Activated CD4-positive, alpha-beta T cell treated with anti-CD3 and anti-CD28 coated beads for 4 hours (primary cell): ENCODE data around the gene STXBP6.

ENCODE experiments used
- DNase-seq, 2 donors: peaks; one replicate each; pipeline ENCODE4 v3.0.0-alpha.2; 2020

STXBP6 gene

DNA sequence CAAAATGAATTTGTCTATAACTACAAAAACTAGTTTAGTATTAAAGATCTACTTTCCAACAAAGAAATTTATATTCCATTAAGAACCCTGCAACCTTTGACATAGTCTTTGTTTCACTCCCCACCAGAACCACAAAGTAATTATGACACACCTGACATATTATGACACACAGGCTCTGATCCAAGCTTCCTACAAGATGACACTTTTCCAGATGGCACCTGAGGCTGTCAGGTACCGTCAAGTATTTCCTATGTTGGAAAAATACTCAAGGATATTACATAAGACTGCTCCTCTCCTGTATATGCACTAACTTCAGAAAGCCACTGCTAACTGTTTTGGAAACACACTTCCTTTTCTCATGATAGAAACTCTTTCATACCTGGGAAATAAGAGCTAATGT is 38.9 kb downstream of the STXBP6 start:
- no peak for DNase-seq

DNA sequence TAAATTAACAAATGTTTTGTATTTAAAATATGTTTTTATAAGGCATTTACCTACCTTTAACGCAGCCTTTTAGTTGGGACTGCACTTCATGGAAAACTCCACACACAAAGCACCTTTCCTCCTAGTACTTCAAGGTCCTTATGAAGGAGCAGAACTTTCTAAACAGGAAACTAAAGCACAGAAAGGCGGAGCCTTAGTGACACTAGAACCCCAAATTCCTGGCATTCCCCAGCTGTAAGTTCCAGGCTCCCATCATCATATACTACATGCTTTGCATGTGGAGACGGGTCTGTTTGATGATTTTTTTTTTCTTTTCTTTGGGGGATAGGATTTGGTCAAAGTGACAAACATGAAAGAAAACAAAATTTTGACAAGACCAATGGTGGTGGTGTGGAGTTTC is 39.5 kb downstream of the STXBP6 start:
- DNase-seq: no peak

DNA sequence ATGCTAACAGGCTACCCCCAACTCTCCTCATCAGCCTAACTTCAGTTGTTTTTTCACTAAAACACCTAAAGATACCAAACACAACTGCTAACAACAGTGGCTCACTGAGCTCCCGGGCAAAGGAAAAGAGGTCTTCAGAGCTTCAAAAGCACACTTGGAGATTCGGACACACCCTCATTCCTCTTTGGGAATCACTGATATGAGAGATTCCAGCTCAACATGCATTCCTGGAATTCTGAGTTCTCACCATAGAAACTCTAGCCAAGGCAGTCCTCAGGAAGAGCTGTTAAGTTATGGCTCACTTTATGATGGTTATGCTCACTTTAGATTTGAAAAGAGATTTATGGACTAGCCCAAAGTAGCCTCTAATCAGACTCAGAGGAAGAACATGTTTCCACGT is 40.1 kb downstream of the STXBP6 start:
- no peak for DNase-seq

DNA sequence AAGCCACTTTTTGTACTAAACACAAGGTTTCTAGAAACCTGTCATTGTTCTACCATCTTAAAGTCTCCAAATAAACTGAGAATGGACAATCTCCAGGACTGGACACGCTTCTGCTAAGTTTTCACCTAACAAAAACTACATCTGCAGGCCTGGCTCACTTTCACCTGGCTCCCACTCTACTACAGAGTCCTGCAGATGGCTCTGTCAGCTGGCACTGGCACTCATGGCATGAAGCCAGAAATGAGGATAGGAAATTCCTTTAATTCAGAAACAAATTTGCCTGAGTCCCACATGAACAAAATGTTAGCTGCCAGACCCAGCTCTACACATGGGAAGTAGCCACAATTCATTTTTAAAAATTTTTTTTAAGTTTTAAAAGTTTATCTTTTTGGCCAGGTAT is 42.1 kb downstream of the STXBP6 start:
- DNase-seq: no peak

DNA sequence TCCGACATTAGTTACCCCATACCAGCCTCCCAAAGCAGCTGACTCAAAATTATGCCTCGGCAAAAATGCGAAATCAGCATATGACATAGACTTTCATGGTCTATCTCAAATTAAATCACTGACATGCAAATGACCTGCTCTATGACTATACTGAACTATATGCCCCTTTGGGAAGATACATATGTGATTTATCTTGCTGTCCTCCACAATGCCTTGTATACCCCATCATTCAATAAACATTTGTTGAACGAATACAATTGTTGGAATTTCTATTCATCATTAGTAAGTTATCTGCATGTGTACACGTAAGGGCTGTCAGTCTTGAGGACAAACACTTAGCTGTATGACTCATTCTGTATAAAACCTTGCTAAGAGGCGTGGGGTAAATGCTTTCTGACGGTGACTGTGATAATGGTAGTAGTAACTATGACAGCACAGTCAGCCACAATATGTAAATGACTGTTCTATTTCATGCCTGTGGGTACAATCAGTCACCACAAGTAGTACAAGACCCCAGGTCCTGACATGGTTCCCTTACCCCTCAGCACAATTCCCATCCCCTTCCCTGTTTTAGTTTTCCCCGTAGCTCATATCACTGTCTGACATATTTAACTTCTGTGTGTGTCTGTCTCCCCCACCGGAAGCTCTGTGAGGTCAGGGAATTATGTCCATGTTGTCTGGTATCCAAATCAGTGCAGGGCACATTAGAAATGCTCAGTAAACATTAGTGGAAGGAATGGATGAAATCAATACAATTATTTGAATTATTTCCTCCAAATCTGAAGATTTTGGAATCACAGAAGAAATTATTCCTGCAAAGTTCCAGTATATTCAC is 42.8 kb downstream of the STXBP6 start:
- DNase-seq: no peak

DNA sequence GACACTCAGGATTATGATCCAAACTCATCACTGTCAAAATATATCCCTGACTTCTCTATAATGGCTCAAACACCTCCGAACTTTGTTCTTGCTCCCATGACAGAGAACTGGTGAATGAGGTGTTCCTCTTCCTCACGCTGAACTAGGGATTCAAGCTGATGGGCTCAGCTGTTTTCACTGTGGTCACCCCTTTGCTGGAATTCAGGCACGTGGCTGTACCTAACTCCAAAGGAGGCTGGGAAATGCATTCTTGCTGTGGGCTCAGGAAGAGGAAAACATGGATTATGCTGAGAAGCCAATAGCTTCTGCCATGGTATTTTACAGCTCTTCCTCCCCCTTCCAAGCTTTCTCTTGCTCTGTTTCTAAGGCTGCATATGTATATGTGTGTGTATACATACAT is 43.9 kb downstream of the STXBP6 start:
- DNase-seq: no peak

DNA sequence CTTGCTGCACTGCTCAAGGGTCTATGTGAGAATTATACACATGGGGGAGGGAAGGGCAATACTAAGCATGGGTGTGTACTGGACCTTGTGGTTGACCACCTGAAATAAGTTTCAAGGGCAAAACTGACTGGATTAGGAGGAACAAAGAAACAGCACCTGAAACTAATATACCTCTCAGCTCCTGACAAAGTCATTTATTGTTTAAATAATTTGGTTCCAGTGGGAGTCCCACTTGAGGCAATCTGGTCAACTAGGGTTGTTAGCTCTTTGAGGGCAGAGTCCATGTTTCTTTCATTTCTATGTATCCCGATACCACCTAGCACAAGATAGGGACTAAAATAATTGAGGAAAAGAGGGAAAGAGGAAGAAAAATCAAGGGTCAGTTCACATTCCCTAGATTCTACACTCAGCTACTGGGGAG is 45.5 kb downstream of the STXBP6 start:
- DNase-seq: no peak

DNA sequence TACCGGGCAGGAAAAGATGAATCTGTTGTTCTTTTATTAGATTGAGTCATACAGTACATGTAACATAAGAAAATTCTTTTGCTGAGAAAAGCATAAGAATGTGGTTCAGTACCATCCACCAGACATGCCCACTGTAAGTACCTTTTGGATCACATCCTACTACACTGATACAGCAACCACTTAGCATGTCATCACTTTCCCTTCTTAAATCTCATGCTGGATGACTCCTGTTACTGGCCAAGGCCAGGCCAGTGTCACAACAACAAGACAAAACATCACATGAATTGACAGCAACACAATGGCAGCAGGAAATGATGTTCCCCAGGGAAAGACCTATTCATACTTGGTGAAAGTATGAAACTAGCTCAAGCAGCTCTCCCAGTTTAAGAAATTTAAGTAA is 46.4 kb downstream of the STXBP6 start:
- no peak for DNase-seq

DNA sequence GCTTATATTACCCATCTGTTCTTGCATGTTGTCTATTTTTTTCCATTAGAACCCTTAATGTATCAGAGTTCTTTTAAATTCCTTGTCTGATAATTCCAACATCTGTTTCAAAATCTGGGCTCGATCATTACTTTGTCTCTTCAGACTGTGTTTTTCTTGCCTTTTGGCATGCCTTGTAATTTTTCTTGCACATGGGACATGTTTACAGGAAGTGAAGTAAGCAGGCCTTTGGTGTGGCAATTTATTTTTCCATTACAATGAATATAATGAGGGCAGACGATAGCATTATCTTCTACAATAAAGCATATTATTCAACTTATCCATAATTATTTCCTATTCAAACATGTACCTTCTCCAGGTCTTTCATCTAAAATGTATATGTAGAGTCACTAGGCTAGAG is 48.3 kb downstream of the STXBP6 start:
- DNase-seq: no peak

DNA sequence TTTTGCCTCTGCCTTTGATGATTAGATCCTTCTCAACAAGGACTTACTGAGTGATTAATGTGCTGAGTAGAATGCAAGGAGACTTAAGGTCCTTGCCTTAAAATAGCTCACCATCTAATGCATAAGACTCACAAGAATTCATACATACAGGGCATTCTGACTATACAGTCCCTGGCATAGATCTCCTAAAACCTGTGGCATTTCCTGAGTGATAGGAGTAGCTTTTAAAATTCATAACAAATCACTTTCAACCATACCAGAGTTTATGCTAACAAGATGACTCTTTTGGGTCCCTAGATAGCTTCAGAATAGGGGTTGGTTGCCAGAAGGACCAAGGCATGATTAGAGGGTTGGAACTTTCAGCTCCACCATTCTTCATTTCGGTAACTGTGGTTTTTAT is 48.8 kb downstream of the STXBP6 start:
- DNase-seq: no peak

DNA sequence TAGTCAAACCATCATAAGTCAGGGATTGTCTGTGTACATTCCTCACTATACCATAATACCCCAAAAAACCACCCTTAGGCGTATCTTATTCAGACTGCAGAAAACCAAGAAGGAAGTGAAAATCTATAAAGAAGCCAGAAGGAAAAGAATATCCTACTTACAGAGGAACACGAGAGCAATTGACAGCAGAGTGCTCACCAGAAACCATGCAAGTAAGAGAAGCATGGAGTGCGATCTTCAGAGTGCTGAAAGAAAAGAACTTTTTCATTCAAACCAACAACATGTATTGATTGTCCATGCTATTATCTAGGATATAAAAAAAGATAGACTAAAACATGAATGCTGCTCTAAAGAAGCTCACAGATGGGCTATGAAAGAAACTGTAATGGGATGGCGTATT is 50.8 kb downstream of the STXBP6 start:
- no peak for DNase-seq

DNA sequence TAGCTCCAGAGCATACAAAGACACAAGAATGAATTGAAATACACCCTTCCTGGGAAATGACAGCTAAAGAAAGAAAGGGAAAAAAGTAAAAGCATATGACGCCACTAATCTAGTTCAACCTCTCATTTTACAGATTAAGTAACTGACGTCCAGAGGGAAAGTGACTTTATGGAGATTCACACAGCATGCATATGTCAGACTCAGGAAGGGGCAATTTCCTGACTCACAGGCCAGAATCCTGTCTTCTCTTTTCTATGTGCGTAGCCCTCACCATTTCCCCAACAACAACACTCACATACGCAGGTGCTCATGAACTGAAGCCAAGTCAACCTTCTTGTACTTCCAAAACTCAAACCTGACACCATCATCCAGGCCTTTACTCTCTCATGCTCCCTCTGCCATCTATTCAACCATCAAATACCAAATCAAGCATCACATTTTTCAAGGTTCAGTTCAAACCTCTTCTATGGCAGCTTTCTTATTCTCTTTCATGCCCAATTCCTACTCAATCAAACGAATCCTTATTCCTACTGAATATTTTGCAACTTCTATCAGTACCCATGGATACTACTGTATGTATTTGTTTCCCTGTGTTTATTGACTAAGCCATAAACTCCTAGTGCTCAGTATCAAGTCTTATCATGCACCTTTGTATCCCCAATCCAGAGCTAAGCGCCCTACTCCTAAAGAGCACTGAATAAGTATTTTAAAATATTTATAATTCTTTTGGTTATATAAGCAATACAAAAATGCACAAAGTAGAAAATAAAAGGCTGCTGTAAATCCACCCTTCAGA is 52.8 kb downstream of the STXBP6 start:
- no peak for DNase-seq

DNA sequence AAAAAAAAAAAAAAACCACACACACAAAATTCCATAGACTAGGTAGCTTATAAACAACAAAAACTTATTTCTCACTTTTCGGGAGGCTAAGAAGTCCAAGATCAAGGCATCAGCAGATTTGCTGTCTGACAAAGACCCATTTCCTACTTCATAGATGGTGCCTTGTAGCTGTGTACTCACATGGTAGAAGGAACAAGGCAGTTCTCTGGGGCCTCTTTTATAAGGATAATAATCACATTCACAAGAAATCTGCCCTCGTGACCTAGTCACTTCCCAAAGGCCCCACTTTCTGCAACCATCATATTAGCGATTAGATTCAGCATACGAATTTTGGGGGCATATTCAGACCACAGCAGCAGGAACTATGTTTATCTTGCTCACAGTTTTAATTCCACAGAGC is 54.9 kb downstream of the STXBP6 start:
- no peak for DNase-seq

DNA sequence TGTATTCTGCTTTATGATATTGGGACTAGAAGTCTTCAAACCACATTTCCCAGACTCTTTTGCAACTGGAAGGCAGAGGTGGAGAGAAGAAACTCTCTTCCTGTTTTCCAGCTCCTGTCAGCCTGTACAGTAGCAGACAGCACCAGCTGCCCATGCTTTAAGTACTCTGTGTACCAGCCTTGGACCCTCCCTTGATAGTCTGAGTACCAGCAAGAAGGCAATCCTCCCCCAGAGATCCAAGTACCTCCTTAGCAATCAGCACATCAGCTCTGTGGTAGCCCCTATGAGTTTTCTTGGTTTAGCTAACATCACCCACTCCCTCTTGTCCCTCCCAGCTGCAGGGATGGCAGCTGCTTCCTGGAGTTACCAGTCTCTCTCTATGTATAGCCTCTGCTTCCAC is 56.3 kb downstream of the STXBP6 start:
- no peak for DNase-seq

DNA sequence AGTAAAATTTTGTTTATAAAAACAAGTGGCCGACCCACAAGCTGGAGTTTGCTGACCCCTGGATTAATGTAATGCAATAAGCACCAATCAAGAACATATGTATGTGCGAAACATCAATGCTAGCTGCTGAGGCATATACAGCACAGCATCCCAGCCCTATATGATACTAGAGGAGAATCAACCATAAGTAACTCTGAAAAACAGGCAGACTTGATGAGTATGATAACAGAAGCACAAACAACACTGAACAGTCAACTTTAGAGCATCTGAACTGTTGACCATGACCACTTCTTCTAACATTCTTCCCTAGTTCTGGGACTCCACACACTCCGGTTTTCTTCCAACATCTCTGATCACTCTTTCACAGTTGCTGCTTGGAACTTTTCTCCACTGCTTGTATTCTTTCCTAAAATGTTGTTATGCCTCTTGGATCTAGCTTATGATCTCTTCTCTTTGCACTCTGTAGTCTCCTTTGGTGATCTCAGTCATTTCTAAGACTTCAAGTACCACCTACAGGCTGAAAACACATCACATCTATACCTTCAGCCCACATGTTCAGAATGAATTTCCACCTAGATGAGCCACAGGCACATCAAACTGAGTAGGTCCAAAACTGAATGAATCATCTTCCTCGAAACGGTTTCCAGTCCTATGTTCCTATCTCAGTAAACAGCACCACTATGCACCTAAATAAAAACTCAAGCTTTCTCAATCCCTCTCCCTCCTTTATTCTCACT is 57.2 kb downstream of the STXBP6 start:
- DNase-seq: no peak

DNA sequence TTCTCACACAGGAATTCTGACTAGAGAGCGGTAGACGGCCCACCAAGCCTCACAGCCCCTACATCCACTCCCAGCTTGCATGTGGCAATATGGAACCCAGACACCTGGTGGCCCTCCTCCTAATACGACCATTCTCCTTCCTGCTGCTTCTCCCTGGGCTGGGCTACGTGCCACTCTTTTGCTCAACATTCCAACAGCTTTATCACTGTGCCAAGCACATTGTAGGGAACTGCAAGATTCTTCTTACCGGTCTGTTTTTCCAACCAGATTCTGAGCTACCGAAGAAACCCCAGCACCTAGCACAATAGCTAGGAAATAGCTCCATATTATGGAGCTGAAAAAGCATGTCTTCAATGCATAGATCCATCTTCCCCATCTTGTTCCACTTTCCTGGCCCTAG is 58.1 kb downstream of the STXBP6 start:
- no peak for DNase-seq

DNA sequence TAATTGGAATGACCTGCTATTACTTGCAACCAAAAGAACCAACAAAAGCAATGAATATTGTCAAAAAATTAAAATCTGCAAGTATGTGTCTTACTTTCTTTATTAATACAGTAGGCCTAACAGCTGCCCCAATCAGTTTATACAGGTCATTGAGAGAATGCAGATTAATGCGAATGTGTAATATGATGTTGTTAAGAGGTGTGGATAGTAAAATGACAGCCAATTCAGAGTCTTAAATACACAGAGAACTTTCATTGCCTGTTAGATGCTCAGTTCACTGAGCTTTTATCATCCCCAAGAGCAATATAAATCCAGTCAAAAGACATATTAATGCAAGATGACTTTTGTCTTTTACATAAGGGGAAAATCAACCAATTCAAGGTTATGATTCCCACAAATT is 58.7 kb downstream of the STXBP6 start:
- DNase-seq: no peak

DNA sequence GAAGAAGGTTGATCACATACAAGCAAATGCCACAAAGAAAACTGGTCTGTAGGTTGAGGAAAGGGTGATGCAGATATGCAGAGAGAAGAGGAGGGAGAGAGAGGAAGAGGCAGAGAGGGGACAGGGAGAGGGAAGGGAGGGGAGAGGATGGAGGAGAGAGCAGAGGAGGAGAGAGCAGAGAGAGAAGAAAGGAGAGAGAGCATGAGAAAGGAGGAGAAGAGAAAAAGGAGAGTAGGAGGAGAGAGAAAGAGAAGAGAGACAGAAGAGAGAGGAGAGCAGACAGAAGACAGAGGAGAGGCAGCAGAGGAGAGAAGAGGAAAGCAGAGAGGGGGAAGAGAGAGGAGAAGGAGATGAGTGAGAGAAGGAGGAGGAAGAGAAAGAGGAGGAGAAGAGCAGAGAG is 59.2 kb downstream of the STXBP6 start:
- no peak for DNase-seq

DNA sequence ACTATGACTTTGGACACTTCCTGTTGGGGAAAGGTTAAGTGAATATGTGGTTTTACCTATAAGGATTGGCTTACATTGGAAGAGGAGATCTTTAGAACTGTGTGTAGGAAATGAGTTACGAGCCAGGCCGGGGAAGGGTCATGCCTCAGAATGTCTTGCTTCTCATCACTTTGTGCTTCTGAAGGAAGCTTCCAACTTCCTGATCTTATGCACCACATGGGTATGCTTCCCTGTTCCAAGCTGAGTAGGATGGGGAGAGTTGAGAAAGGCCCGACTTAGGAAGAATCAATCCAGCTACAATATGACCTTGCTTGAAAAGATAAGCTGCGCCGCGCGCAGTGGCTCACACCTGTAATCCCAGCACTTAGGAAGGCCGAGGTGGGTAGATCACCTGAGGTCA is 59.9 kb downstream of the STXBP6 start:
- no peak for DNase-seq

DNA sequence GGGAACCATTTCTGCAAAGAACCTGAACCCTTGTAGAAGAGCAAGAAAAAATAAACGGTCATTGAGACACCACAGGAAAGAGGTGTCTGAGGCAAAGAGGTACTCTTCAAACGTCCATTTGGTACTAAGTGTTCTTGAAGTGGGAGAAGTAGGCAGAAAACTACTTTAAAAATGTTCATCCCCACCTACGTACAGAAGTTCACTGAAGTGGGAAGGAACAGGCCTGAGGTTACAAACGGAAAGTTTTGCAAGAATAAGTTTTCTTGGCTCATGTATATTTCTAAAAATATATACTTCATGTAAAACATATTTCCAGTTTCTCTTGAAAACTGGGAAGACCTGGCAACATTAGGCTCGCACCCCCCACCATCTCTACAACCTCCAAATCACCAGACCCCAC is 61.2 kb downstream of the STXBP6 start:
- no peak for DNase-seq

DNA sequence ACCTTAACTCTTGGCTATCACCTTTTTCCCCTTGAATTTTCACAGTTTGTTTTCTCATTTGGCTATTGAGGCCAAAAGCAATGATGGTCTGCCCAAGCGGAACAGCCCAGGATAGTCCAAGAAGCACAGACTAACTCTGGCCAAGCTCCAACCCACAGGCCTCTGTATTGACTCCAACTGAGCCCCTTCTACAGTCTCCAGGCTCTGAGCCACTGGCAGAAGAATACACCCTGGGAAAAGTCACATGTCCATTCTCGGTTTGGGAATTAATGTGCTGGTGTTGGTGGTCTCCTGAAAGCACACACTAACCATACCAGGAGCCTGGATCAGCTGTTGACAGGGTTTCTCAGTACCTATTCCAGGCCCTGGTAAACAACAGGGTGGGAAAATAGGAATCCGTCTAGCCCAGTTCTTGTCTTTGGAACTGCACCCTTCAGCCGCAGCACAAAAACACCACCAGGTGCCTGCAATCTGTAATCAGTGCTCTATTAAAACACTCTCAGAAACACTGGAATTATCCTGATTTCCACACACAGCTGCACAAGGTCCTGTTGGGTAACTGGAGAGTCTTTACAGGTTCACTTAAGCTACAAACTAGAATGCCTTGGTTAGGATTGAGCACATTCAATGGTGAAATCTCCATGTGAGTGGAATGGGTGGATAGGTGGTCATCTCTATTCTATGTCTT is 63.6 kb downstream of the STXBP6 start:
- no peak for DNase-seq

DNA sequence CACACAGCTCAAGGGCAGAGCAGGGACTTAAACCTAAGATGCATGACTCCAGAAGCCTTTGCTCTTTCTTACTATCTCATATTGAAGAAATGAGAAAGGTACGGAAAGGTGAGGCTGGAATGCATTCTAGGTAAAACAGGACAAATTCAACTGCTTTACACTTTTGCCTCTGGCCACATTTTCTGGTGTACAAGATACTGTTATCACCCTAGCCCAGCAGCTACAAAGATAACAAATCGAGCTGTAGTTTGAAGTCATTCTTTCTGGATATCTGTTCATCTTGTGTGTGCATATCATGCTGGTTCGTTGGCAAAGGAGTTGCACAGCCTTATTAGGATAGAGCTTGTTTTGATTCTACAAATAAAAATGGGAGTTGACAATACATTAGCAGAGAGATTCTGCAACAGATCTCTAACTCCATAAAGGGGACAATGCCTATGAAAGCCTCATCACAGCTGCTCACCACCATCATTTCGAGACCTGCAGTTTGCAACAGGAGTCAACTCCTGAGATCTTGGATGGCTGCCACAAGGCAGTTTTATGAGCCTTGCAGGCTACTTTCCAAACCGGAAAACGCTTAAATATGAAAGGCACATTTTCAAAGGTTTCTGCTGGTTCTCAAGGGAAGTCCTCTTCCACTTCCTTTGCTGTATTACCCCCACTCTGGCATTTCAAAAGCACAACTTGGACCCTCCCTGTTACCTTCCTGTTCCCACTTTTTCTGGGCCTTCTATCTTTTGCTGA is 64.9 kb downstream of the STXBP6 start:
- no peak for DNase-seq
